GM21360 (cell line): ENCODE data around the gene LPAR3.
A peak's percentile ranks its signal among the peaks of the same experiment; 100 is the strongest.

Experiments used
- ATAC-seq: cut with Tn5 transposase; IDR thresholded peaks from one replicate; pipeline ENCODE4 v1.9.1; 2021; ENCODE audit warnings: mild to moderate bottlenecking, moderate library complexity; ENCODE audit not compliant: unreplicated experiment

LPAR3 gene

GRCh38 chr1:84833194-84833593 is 59.8 kb downstream of the LPAR3 start:
- ATAC-seq: no peak

- ATAC-seq: no peak
Observed at GRCh38 chr1:84830136-84830535, 62.9 kb downstream of the LPAR3 start.

GRCh38 chr1:84827976-84828375 is 65.0 kb downstream of the LPAR3 start:
- ATAC-seq: no peak

GRCh38 chr1:84827555-84827954 is 65.5 kb downstream of the LPAR3 start:
- no peak for ATAC-seq

- no peak for ATAC-seq
Observed at GRCh38 chr1:84825161-84825560, 67.8 kb downstream of the LPAR3 start.

GRCh38 chr1:84823991-84824390 is 69.0 kb downstream of the LPAR3 start:
- no peak for ATAC-seq

GRCh38 chr1:84823511-84823910 is 69.5 kb downstream of the LPAR3 start:
- ATAC-seq: no peak

- ATAC-seq: no peak
Observed at GRCh38 chr1:84810343-84810742, 82.7 kb downstream of the LPAR3 start.

GRCh38 chr1:84809023-84809422 is 84.0 kb downstream of the LPAR3 start:
- no peak for ATAC-seq

GRCh38 chr1:84803604-84804003 is 89.4 kb downstream of the LPAR3 start:
- ATAC-seq: no peak

- ATAC-seq: no peak
Observed at GRCh38 chr1:84802567-84803232, 90.3 kb downstream of the LPAR3 start.

- ATAC-seq: no peak
Observed at GRCh38 chr1:84800090-84801073, 92.6 kb downstream of the LPAR3 start.

GRCh38 chr1:84797603-84798002 is 95.4 kb downstream of the LPAR3 start:
- no peak for ATAC-seq

GRCh38 chr1:84795966-84796600 is 96.9 kb downstream of the LPAR3 start:
- no peak for ATAC-seq

- ATAC-seq: no peak
Observed at GRCh38 chr1:84795213-84795612, 97.8 kb downstream of the LPAR3 start.

- ATAC-seq: no peak
Observed at GRCh38 chr1:84792421-84792820, 100.6 kb downstream of the LPAR3 start.

GRCh38 chr1:84789014-84789413 is 104.0 kb downstream of the LPAR3 start:
- ATAC-seq: no peak

- ATAC-seq: no peak
Observed at GRCh38 chr1:84785271-84786036, 107.6 kb downstream of the LPAR3 start.

- ATAC-seq: no peak
Observed at GRCh38 chr1:84782881-84783280, 110.1 kb downstream of the LPAR3 start.

GRCh38 chr1:84781946-84782771 is 110.8 kb downstream of the LPAR3 start:
- peak; percentile 94 for ATAC-seq
